Measurements from ENCODE around the gene IL1RL2. TPM values are rescaled to one million over a fixed set of nuclear protein-coding genes. Genes with fewer than 3 reads are reported as not detected.

IL1RL2 gene
- total RNA-seq, 1 experiment from 2014 or later, result 0.11 TPM

GRCh38 chr2:102271844-102272243 is 85.0 kb downstream of the IL1RL2 start:
- CTCF ChIA-PET, result no interaction called here

DNA sequence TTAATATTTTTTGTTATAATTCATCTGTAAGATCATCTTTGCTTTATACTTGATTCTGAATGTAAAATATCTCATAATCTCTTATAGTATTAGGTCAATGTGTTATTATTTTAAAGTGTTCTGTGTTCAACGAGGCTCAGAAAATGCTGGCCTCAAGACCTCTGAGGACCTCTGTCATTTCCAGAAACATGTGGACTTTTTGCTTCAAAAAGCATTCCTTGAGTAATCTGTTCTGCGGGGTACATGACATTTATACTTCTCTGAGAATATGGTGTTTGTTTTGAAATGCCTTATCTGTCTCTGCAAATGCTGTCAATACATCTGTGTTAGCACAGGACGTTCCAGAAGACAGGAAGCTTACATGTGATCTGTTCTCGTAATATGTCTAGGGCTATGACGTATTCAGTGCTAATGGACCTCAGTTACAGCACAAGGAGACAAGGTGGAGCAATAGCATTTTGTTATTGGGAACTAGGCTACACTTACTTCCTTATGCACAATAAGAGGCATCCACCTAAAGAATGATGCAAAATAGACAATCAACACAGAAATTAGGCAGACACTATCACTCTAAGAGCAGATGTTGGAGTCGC is 86.9 kb downstream of the IL1RL2 start:
- BruUV-seq (replicated peaks), result no TSS peak
- Histone ChIP-seq H2AFZ (ENCODE audit: low read length) (no peak overlapping the region), H3F3A (ENCODE audit: low read length, unreplicated experiment) (no peaks in the 10 kb centered on the region), H3K79me2 (ENCODE audit: low read length) (no peaks in the 10 kb centered on the region), H3K9ac (ENCODE audit: low read length) (no peak overlapping the region), H3K36me3 (ENCODE audit: low read depth, low read length) (no peaks in the 10 kb centered on the region), H3K4me2 (ENCODE audit: low read length) (no peak overlapping the region), H3K4me1 (ENCODE audit: insufficient read depth, low read length) (no peaks in the 10 kb centered on the region), H3K9me3 (ENCODE audit: low read length) (no peaks in the 10 kb centered on the region), H3K27me3 (ENCODE audit: low read length) (no peaks in the 10 kb centered on the region), H3K9me2 (replicated peaks; ENCODE audit: low read length) (no peaks in the 10 kb centered on the region), H3K27ac (ENCODE audit: low read length) (no peak overlapping the region), H3K4me3 (ENCODE audit: low read length) (no peak overlapping the region), H4K20me1 (ENCODE audit: low read length) (no peaks in the 10 kb centered on the region)
- POLR2A ChIA-PET (ENCODE audit: unreplicated experiment), result no interaction called here
- TF ChIP-seq EZH2 (IDR thresholded peaks at IDR 0.05; ENCODE audit: low read length, unreplicated experiment) (no peak), EZH2phosphoT487 (IDR thresholded peaks at IDR 0.05; ENCODE audit: borderline replicate concordance, low read length) (no peak)
- TF ChIP-seq, protein P1, sequence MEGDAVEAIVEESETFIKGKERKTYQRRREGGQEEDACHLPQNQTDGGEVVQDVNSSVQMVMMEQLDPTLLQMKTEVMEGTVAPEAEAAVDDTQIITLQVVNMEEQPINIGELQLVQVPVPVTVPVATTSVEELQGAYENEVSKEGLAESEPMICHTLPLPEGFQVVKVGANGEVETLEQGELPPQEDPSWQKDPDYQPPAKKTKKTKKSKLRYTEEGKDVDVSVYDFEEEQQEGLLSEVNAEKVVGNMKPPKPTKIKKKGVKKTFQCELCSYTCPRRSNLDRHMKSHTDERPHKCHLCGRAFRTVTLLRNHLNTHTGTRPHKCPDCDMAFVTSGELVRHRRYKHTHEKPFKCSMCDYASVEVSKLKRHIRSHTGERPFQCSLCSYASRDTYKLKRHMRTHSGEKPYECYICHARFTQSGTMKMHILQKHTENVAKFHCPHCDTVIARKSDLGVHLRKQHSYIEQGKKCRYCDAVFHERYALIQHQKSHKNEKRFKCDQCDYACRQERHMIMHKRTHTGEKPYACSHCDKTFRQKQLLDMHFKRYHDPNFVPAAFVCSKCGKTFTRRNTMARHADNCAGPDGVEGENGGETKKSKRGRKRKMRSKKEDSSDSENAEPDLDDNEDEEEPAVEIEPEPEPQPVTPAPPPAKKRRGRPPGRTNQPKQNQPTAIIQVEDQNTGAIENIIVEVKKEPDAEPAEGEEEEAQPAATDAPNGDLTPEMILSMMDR (conservative IDR thresholded peaks at IDR 0.05; ENCODE audit: low read depth, low read length), result no peak
- no peak for ATAC-seq
- no peak for DNase-seq
- CTCF ChIA-PET, result no interaction called here
- intact Hi-C loops (cut with micrococcal nuclease), result no loop called here

More at GRCh38 chr2:102271844-102272243, 85.0 kb downstream of the IL1RL2 start:
- H3K9ac ChIP-seq (ENCODE audit: low read length), result no peak overlapping the region
- H3K27ac ChIP-seq (ENCODE audit: low read length), result no peak overlapping the region
- no peaks in the 10 kb centered on the region for H3K9me2 ChIP-seq (replicated peaks; ENCODE audit: low read length)
- H3K4me1 ChIP-seq (ENCODE audit: insufficient read depth, low read length), result no peaks in the 10 kb centered on the region
- intact Hi-C loops (cut with micrococcal nuclease), result no loop called here
- H3K9me3 ChIP-seq (ENCODE audit: low read length), result no peaks in the 10 kb centered on the region
- TF ChIP-seq, protein P1 (conservative IDR thresholded peaks at IDR 0.05; ENCODE audit: low read depth, low read length), result peak; percentile 42; the same call in 1 of the 2 replicates
- TF ChIP-seq EZH2 (IDR thresholded peaks at IDR 0.05; ENCODE audit: low read length, unreplicated experiment), result no peak
- no peaks in the 10 kb centered on the region for H4K20me1 ChIP-seq (ENCODE audit: low read length)
- POLR2A ChIA-PET (ENCODE audit: unreplicated experiment), result no interaction called here
- no peaks in the 10 kb centered on the region for H3K79me2 ChIP-seq (ENCODE audit: low read length)
- H2AFZ ChIP-seq (ENCODE audit: low read length), result no peak overlapping the region
- no TSS peak for BruUV-seq (replicated peaks)
- no peak overlapping the region for H3K4me2 ChIP-seq (ENCODE audit: low read length)
- no peaks in the 10 kb centered on the region for H3F3A ChIP-seq (ENCODE audit: low read length, unreplicated experiment)
- no peaks in the 10 kb centered on the region for H3K27me3 ChIP-seq (ENCODE audit: low read length)
- no peaks in the 10 kb centered on the region for H3K36me3 ChIP-seq (ENCODE audit: low read depth, low read length)
- no peak overlapping the region for H3K4me3 ChIP-seq (ENCODE audit: low read length)
- DNase-seq (peak; percentile 25), ATAC-seq (no peak; the same call in 1 of the 2 replicates)

GRCh38 chr2:102276549-102277201 is 89.9 kb downstream of the IL1RL2 start:
- Histone ChIP-seq H3K36me3 (ENCODE audit: low read depth, low read length) (no peaks in the 10 kb centered on the region), H3K27ac (ENCODE audit: low read length) (no peak overlapping the region), H4K20me1 (ENCODE audit: low read length) (no peaks in the 10 kb centered on the region), H3K4me1 (ENCODE audit: insufficient read depth, low read length) (no peaks in the 10 kb centered on the region), H3K9me3 (ENCODE audit: low read length) (no peaks in the 10 kb centered on the region), H3K9me2 (replicated peaks; ENCODE audit: low read length) (no peaks in the 10 kb centered on the region), H3K9ac (ENCODE audit: low read length) (no peak overlapping the region), H3K4me3 (ENCODE audit: low read length) (no peak overlapping the region), H3F3A (ENCODE audit: low read length, unreplicated experiment) (no peaks in the 10 kb centered on the region), H2AFZ (ENCODE audit: low read length) (no peak overlapping the region), H3K79me2 (ENCODE audit: low read length) (no peaks in the 10 kb centered on the region), H3K4me2 (ENCODE audit: low read length) (no peak overlapping the region), H3K27me3 (ENCODE audit: low read length) (no peaks in the 10 kb centered on the region)
- DNase-seq (no peak), ATAC-seq (no peak)
- POLR2A ChIA-PET (ENCODE audit: unreplicated experiment), result no interaction called here
- intact Hi-C loops (cut with micrococcal nuclease), result no loop called here
- no TSS peak for BruUV-seq (replicated peaks)
- TF ChIP-seq, protein P1 (conservative IDR thresholded peaks at IDR 0.05; ENCODE audit: low read depth, low read length), result no peak
- no peak for TF ChIP-seq EZH2phosphoT487 (IDR thresholded peaks at IDR 0.05; ENCODE audit: borderline replicate concordance, low read length)
- no peak for TF ChIP-seq EZH2 (IDR thresholded peaks at IDR 0.05; ENCODE audit: low read length, unreplicated experiment)
- CTCF ChIA-PET, result no interaction called here

Data from PC-3 (cell line).